NCI-H2171 treated with DMSO at 0.1 percent for 48 hours (cell line): ENCODE measurements around the gene NR3C1.

Experiments
- DNase-seq: peaks from one replicate; lab custom pipeline; 2025; lab: John Stamatoyannopoulos, UW

Gene NR3C1

GRCh38 chr5:143398451-143399237, 4.8 kb downstream of the NR3C1 start:
- peak; percentile 37 for DNase-seq

GRCh38 chr5:143398053-143398355, 5.5 kb downstream of the NR3C1 start:
- DNase-seq: no peak

- DNase-seq: peak; percentile 39
Observed at GRCh38 chr5:143397302-143398052, 6.0 kb downstream of the NR3C1 start.

- peak; percentile 12 for DNase-seq
Observed at GRCh38 chr5:143396353-143396940, 7.0 kb downstream of the NR3C1 start.

GRCh38 chr5:143395638-143396352, 7.7 kb downstream of the NR3C1 start:
- DNase-seq: peak; percentile 48

GRCh38 chr5:143393524-143393923, 10.0 kb downstream of the NR3C1 start:
- DNase-seq: no peak

GRCh38 chr5:143390941-143391340, 12.5 kb downstream of the NR3C1 start:
- DNase-seq: no peak

GRCh38 chr5:143390258-143390657, 13.2 kb downstream of the NR3C1 start:
- no peak for DNase-seq

GRCh38 chr5:143386725-143387124, 16.8 kb downstream of the NR3C1 start:
- no peak for DNase-seq

GRCh38 chr5:143384865-143385657, 18.4 kb downstream of the NR3C1 start:
- DNase-seq: no peak

- no peak for DNase-seq
Observed at GRCh38 chr5:143383988-143384387, 19.5 kb downstream of the NR3C1 start.

GRCh38 chr5:143379606-143380005, 23.9 kb downstream of the NR3C1 start:
- no peak for DNase-seq

GRCh38 chr5:143376911-143377813, 26.3 kb downstream of the NR3C1 start:
- no peak for DNase-seq

- DNase-seq: no peak
Observed at GRCh38 chr5:143376195-143376779, 27.2 kb downstream of the NR3C1 start.

GRCh38 chr5:143374496-143375217, 28.8 kb downstream of the NR3C1 start:
- DNase-seq: no peak

- peak; percentile 50 for DNase-seq
Observed at GRCh38 chr5:143373076-143373475, 30.4 kb downstream of the NR3C1 start.

- peak; percentile 21 for DNase-seq
Observed at GRCh38 chr5:143372187-143372829, 31.2 kb downstream of the NR3C1 start.

- no peak for DNase-seq
Observed at GRCh38 chr5:143370440-143370839, 33.0 kb downstream of the NR3C1 start.

- no peak for DNase-seq
Observed at GRCh38 chr5:143364061-143364460, 39.4 kb downstream of the NR3C1 start.
